GM19455 (cell line): ENCODE measurements around the gene SHQ1.
A peak's percentile ranks its signal among the peaks of the same experiment; 100 is the strongest.

Experiments
- ATAC-seq: cut with Tn5 transposase; IDR thresholded peaks from one replicate; pipeline ENCODE4 v1.9.1; 2021; ENCODE audit not compliant: unreplicated experiment

Gene SHQ1

GRCh38 chr3:72855001-72855400, 6.8 kb upstream of the SHQ1 start:
- no peak for ATAC-seq

GRCh38 chr3:72848703-72849081, 447 bp upstream of the SHQ1 start:
- ATAC-seq: peak; percentile 44

- ATAC-seq: no peak
These were observed 963 bp downstream of the SHQ1 start for GRCh38 chr3:72847282-72847681.

GRCh38 chr3:72846166-72846565, 2.1 kb downstream of the SHQ1 start:
- no peak for ATAC-seq

GRCh38 chr3:72844436-72844993, 3.7 kb downstream of the SHQ1 start:
- ATAC-seq: no peak

GRCh38 chr3:72839057-72839456, 9.2 kb downstream of the SHQ1 start:
- no peak for ATAC-seq

GRCh38 chr3:72836923-72837322, 11.3 kb downstream of the SHQ1 start:
- no peak for ATAC-seq

GRCh38 chr3:72836416-72836815, 11.8 kb downstream of the SHQ1 start:
- ATAC-seq: no peak

GRCh38 chr3:72830452-72831223, 17.6 kb downstream of the SHQ1 start:
- ATAC-seq: no peak

- ATAC-seq: no peak
These were observed 18.5 kb downstream of the SHQ1 start for GRCh38 chr3:72829701-72830100.

- peak; percentile 30 for ATAC-seq
These were observed 27.0 kb downstream of the SHQ1 start for GRCh38 chr3:72821161-72821781.

- ATAC-seq: no peak
These were observed 27.8 kb downstream of the SHQ1 start for GRCh38 chr3:72820415-72820814.

GRCh38 chr3:72818905-72819304, 29.3 kb downstream of the SHQ1 start:
- no peak for ATAC-seq

GRCh38 chr3:72818092-72818773, 30.0 kb downstream of the SHQ1 start:
- no peak for ATAC-seq

- peak; percentile 47 for ATAC-seq
These were observed 31.3 kb downstream of the SHQ1 start for GRCh38 chr3:72816862-72817355.

- ATAC-seq: peak; percentile 48
These were observed 33.9 kb downstream of the SHQ1 start for GRCh38 chr3:72814308-72814707.

- ATAC-seq: no peak
These were observed 36.0 kb downstream of the SHQ1 start for GRCh38 chr3:72812201-72812600.

- ATAC-seq: no peak
These were observed 36.7 kb downstream of the SHQ1 start for GRCh38 chr3:72811571-72811970.

- no peak for ATAC-seq
These were observed 37.4 kb downstream of the SHQ1 start for GRCh38 chr3:72810659-72811434.

- no peak for ATAC-seq
These were observed 38.2 kb downstream of the SHQ1 start for GRCh38 chr3:72810063-72810462.

GRCh38 chr3:72804361-72804760, 43.9 kb downstream of the SHQ1 start:
- ATAC-seq: no peak
